ENCODE data around the gene UBASH3A.

The UBASH3A gene

GRCh38 chr21:42429856-42430255 lies 26.2 kb downstream of the UBASH3A start:
- H3K9me3 ChIP-seq (ENCODE audit: control insufficient read depth, low read length) = no peaks in the 10 kb centered on the region
- H3K4me3 ChIP-seq (ENCODE audit: extremely low read depth, insufficient read depth, low read length, poor library complexity, severe bottlenecking) = no peak overlapping the region
- 48 to 53% methylated on average over 8 to 9 of the region's 9 CpGs for WGBS, 2 experiments (ENCODE audit: insufficient coverage in 2 of 2)

GRCh38 chr21:42430521-42430920 lies 26.8 kb downstream of the UBASH3A start:
- no peak overlapping the region for H3K4me3 ChIP-seq (ENCODE audit: extremely low read depth, insufficient read depth, low read length, poor library complexity, severe bottlenecking)
- WGBS, 2 experiments (ENCODE audit: insufficient coverage in 2 of 2) = 78 to 91% methylated on average over 4 to 6 of the region's 6 CpGs
- H3K27ac ChIP-seq (ENCODE audit: low read depth, low read length, severe bottlenecking) = no peak overlapping the region

More at GRCh38 chr21:42429856-42430255, 26.2 kb downstream of the UBASH3A start:
- Histone ChIP-seq H3K4me1 (ENCODE audit: control insufficient read depth, insufficient read depth, low read length, poor library complexity, severe bottlenecking) (no peaks in the 10 kb centered on the region), H3K36me3 (ENCODE audit: control insufficient read depth, insufficient read depth, low read length) (no peaks in the 10 kb centered on the region), H3K27ac (ENCODE audit: low read depth, low read length, severe bottlenecking) (no peak overlapping the region)

GRCh38 chr21:42431196-42431595 lies 27.5 kb downstream of the UBASH3A start:
- H3K4me3 ChIP-seq (ENCODE audit: extremely low read depth, insufficient read depth, low read length, poor library complexity, severe bottlenecking) = no peak overlapping the region
- no peaks in the 10 kb centered on the region for H3K9me3 ChIP-seq (ENCODE audit: control insufficient read depth, low read length)
- H3K27ac ChIP-seq (ENCODE audit: low read depth, low read length, severe bottlenecking) = no peak overlapping the region
- 65 to 83% methylated on average over 2 to 4 of the region's 7 CpGs for WGBS, 2 experiments (ENCODE audit: insufficient coverage in 2 of 2)
- no peaks in the 10 kb centered on the region for H3K4me1 ChIP-seq (ENCODE audit: control insufficient read depth, insufficient read depth, low read length, poor library complexity, severe bottlenecking)
- no peaks in the 10 kb centered on the region for H3K36me3 ChIP-seq (ENCODE audit: control insufficient read depth, insufficient read depth, low read length)

More at GRCh38 chr21:42430521-42430920, 26.8 kb downstream of the UBASH3A start:
- H3K9me3 ChIP-seq (ENCODE audit: control insufficient read depth, low read length) = no peaks in the 10 kb centered on the region
- H3K36me3 ChIP-seq (ENCODE audit: control insufficient read depth, insufficient read depth, low read length) = no peaks in the 10 kb centered on the region
- no peaks in the 10 kb centered on the region for H3K4me1 ChIP-seq (ENCODE audit: control insufficient read depth, insufficient read depth, low read length, poor library complexity, severe bottlenecking)

GRCh38 chr21:42432695-42433094 lies 29.0 kb downstream of the UBASH3A start:
- Histone ChIP-seq H3K9me3 (ENCODE audit: control insufficient read depth, low read length) (no peaks in the 10 kb centered on the region), H3K27ac (ENCODE audit: low read depth, low read length, severe bottlenecking) (no peak overlapping the region), H3K4me1 (ENCODE audit: control insufficient read depth, insufficient read depth, low read length, poor library complexity, severe bottlenecking) (no peaks in the 10 kb centered on the region), H3K36me3 (ENCODE audit: control insufficient read depth, insufficient read depth, low read length) (no peaks in the 10 kb centered on the region), H3K4me3 (ENCODE audit: extremely low read depth, insufficient read depth, low read length, poor library complexity, severe bottlenecking) (no peak overlapping the region)
- 100% methylated on average over 1 of the region's 1 CpG; no CpG with 5 or more reads in 1 of the 2 experiments for WGBS, 2 experiments (ENCODE audit: insufficient coverage in 2 of 2)

- H3K4me1 ChIP-seq (ENCODE audit: control insufficient read depth, insufficient read depth, low read length, poor library complexity, severe bottlenecking) = no peaks in the 10 kb centered on the region
- 68 to 77% methylated on average over 5 to 9 of the region's 10 CpGs for WGBS, 2 experiments (ENCODE audit: insufficient coverage in 2 of 2)
- no peak overlapping the region for H3K27ac ChIP-seq (ENCODE audit: low read depth, low read length, severe bottlenecking)
Observed at GRCh38 chr21:42433946-42434551, 30.3 kb downstream of the UBASH3A start.

GRCh38 chr21:42434884-42435283 lies 31.2 kb downstream of the UBASH3A start:
- Histone ChIP-seq H3K36me3 (ENCODE audit: control insufficient read depth, insufficient read depth, low read length) (no peaks in the 10 kb centered on the region), H3K4me1 (ENCODE audit: control insufficient read depth, insufficient read depth, low read length, poor library complexity, severe bottlenecking) (no peaks in the 10 kb centered on the region), H3K27ac (ENCODE audit: low read depth, low read length, severe bottlenecking) (no peak overlapping the region), H3K9me3 (ENCODE audit: control insufficient read depth, low read length) (no peaks in the 10 kb centered on the region), H3K4me3 (ENCODE audit: extremely low read depth, insufficient read depth, low read length, poor library complexity, severe bottlenecking) (no peak overlapping the region)
- WGBS, 2 experiments (ENCODE audit: insufficient coverage in 2 of 2) = 79 to 85% methylated on average over 3 of the region's 3 CpGs

More at GRCh38 chr21:42433946-42434551, 30.3 kb downstream of the UBASH3A start:
- Histone ChIP-seq H3K36me3 (ENCODE audit: control insufficient read depth, insufficient read depth, low read length) (no peaks in the 10 kb centered on the region), H3K9me3 (ENCODE audit: control insufficient read depth, low read length) (no peaks in the 10 kb centered on the region), H3K4me3 (ENCODE audit: extremely low read depth, insufficient read depth, low read length, poor library complexity, severe bottlenecking) (no peak overlapping the region)

GRCh38 chr21:42435401-42435800 lies 31.7 kb downstream of the UBASH3A start:
- no peak overlapping the region for H3K27ac ChIP-seq (ENCODE audit: low read depth, low read length, severe bottlenecking)
- H3K36me3 ChIP-seq (ENCODE audit: control insufficient read depth, insufficient read depth, low read length) = no peaks in the 10 kb centered on the region
- H3K4me3 ChIP-seq (ENCODE audit: extremely low read depth, insufficient read depth, low read length, poor library complexity, severe bottlenecking) = no peak overlapping the region
- no peaks in the 10 kb centered on the region for H3K9me3 ChIP-seq (ENCODE audit: control insufficient read depth, low read length)
- 59 to 82% methylated on average over 4 of the region's 4 CpGs for WGBS, 2 experiments (ENCODE audit: insufficient coverage in 2 of 2)
- no peaks in the 10 kb centered on the region for H3K4me1 ChIP-seq (ENCODE audit: control insufficient read depth, insufficient read depth, low read length, poor library complexity, severe bottlenecking)

GRCh38 chr21:42435833-42436232 lies 32.1 kb downstream of the UBASH3A start:
- Histone ChIP-seq H3K4me1 (ENCODE audit: control insufficient read depth, insufficient read depth, low read length, poor library complexity, severe bottlenecking) (no peaks in the 10 kb centered on the region), H3K4me3 (ENCODE audit: extremely low read depth, insufficient read depth, low read length, poor library complexity, severe bottlenecking) (no peak overlapping the region), H3K36me3 (ENCODE audit: control insufficient read depth, insufficient read depth, low read length) (no peaks in the 10 kb centered on the region), H3K9me3 (ENCODE audit: control insufficient read depth, low read length) (no peaks in the 10 kb centered on the region), H3K27ac (ENCODE audit: low read depth, low read length, severe bottlenecking) (no peak overlapping the region)

GRCh38 chr21:42436914-42437313 lies 33.2 kb downstream of the UBASH3A start:
- Histone ChIP-seq H3K4me1 (ENCODE audit: control insufficient read depth, insufficient read depth, low read length, poor library complexity, severe bottlenecking) (no peaks in the 10 kb centered on the region), H3K4me3 (ENCODE audit: extremely low read depth, insufficient read depth, low read length, poor library complexity, severe bottlenecking) (no peak overlapping the region), H3K27ac (ENCODE audit: low read depth, low read length, severe bottlenecking) (no peak overlapping the region), H3K9me3 (ENCODE audit: control insufficient read depth, low read length) (no peaks in the 10 kb centered on the region), H3K36me3 (ENCODE audit: control insufficient read depth, insufficient read depth, low read length) (no peaks in the 10 kb centered on the region)

- no peak overlapping the region for H3K4me3 ChIP-seq (ENCODE audit: extremely low read depth, insufficient read depth, low read length, poor library complexity, severe bottlenecking)
- no peaks in the 10 kb centered on the region for H3K9me3 ChIP-seq (ENCODE audit: control insufficient read depth, low read length)
- H3K27ac ChIP-seq (ENCODE audit: low read depth, low read length, severe bottlenecking) = no peak overlapping the region
- H3K4me1 ChIP-seq (ENCODE audit: control insufficient read depth, insufficient read depth, low read length, poor library complexity, severe bottlenecking) = no peaks in the 10 kb centered on the region
- no peaks in the 10 kb centered on the region for H3K36me3 ChIP-seq (ENCODE audit: control insufficient read depth, insufficient read depth, low read length)
- 42 to 53% methylated on average over 8 of the region's 8 CpGs for WGBS, 2 experiments (ENCODE audit: insufficient coverage in 2 of 2)
Observed at GRCh38 chr21:42437786-42438185, 34.1 kb downstream of the UBASH3A start.

GRCh38 chr21:42438316-42439205 lies 34.9 kb downstream of the UBASH3A start:
- Histone ChIP-seq H3K9me3 (ENCODE audit: control insufficient read depth, low read length) (no peaks in the 10 kb centered on the region), H3K27ac (ENCODE audit: low read depth, low read length, severe bottlenecking) (no peak overlapping the region), H3K36me3 (ENCODE audit: control insufficient read depth, insufficient read depth, low read length) (no peaks in the 10 kb centered on the region), H3K4me1 (ENCODE audit: control insufficient read depth, insufficient read depth, low read length, poor library complexity, severe bottlenecking) (no peaks in the 10 kb centered on the region), H3K4me3 (ENCODE audit: extremely low read depth, insufficient read depth, low read length, poor library complexity, severe bottlenecking) (no peak overlapping the region)
- 76 to 80% methylated on average over 20 to 25 of the region's 25 CpGs for WGBS, 2 experiments (ENCODE audit: insufficient coverage in 2 of 2)

Data from mesodermal cell (in vitro differentiated cells).